ENCODE data around the gene TENT5C.

TENT5C gene

DNA sequence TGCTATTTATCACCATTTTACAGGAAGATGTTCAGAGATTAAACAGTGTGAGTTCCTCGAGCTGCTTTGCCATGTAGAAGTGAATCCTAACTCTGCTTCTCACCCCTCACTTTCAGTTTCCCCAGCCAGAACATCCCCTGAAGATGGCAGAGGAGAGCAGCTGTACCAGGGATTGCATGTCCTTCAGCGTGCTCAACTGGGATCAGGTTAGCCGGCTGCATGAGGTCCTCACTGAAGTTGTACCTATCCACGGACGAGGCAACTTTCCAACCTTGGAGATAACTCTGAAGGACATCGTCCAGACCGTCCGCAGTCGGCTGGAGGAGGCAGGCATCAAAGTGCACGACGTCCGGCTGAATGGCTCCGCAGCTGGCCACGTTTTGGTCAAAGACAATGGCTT lies 16.9 kb downstream of the TENT5C start:
- H3K4me3 ChIP-seq (replicated peaks; ENCODE audit: low read depth, low read length) = no peak overlapping the region
- H3K27me3 ChIP-seq (replicated peaks; ENCODE audit: control insufficient read depth, insufficient read depth, low read length) = no peaks in the 10 kb centered on the region
- DNase-seq (ENCODE audit: extremely low read depth, insufficient read length) = no peak
- TF ChIP-seq, protein P1, sequence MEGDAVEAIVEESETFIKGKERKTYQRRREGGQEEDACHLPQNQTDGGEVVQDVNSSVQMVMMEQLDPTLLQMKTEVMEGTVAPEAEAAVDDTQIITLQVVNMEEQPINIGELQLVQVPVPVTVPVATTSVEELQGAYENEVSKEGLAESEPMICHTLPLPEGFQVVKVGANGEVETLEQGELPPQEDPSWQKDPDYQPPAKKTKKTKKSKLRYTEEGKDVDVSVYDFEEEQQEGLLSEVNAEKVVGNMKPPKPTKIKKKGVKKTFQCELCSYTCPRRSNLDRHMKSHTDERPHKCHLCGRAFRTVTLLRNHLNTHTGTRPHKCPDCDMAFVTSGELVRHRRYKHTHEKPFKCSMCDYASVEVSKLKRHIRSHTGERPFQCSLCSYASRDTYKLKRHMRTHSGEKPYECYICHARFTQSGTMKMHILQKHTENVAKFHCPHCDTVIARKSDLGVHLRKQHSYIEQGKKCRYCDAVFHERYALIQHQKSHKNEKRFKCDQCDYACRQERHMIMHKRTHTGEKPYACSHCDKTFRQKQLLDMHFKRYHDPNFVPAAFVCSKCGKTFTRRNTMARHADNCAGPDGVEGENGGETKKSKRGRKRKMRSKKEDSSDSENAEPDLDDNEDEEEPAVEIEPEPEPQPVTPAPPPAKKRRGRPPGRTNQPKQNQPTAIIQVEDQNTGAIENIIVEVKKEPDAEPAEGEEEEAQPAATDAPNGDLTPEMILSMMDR (IDR thresholded peaks at IDR 0.05; ENCODE audit: insufficient read depth, low read length, poor library complexity, severe bottlenecking) = no peak
- no peaks in the 10 kb centered on the region for H3K36me3 ChIP-seq (ENCODE audit: control insufficient read depth, insufficient read depth, low read length)

GRCh38 chr1:117623141-117623540 lies 17.3 kb downstream of the TENT5C start:
- Histone ChIP-seq H3K4me3 (replicated peaks; ENCODE audit: low read depth, low read length) (no peak overlapping the region), H3K27me3 (replicated peaks; ENCODE audit: control insufficient read depth, insufficient read depth, low read length) (no peaks in the 10 kb centered on the region), H3K36me3 (ENCODE audit: control insufficient read depth, insufficient read depth, low read length) (no peaks in the 10 kb centered on the region)
- DNase-seq (ENCODE audit: extremely low read depth, insufficient read length) = no peak
- TF ChIP-seq, protein P1 (IDR thresholded peaks at IDR 0.05; ENCODE audit: insufficient read depth, low read length, poor library complexity, severe bottlenecking) = no peak

DNA sequence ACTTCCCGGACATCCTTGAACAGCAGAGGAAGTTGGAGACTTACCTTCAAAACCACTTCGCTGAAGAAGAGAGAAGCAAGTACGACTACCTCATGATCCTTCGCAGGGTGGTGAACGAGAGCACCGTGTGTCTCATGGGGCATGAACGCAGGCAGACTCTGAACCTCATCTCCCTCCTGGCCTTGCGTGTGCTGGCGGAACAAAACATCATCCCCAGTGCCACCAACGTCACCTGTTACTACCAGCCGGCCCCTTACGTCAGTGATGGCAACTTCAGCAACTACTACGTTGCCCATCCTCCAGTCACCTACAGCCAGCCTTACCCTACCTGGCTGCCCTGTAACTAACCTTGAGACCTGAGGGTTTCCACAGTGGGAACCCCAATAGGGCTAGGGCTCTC lies 17.9 kb downstream of the TENT5C start:
- Histone ChIP-seq H3K27me3 (replicated peaks; ENCODE audit: control insufficient read depth, insufficient read depth, low read length) (no peaks in the 10 kb centered on the region), H3K36me3 (ENCODE audit: control insufficient read depth, insufficient read depth, low read length) (no peaks in the 10 kb centered on the region), H3K4me3 (replicated peaks; ENCODE audit: low read depth, low read length) (no peak overlapping the region)
- DNase-seq (ENCODE audit: extremely low read depth, insufficient read length) = no peak
- TF ChIP-seq, protein P1 (IDR thresholded peaks at IDR 0.05; ENCODE audit: insufficient read depth, low read length, poor library complexity, severe bottlenecking) = no peak

- H3K4me3 ChIP-seq (replicated peaks; ENCODE audit: low read depth, low read length) = no peak overlapping the region
- TF ChIP-seq, protein P1 (IDR thresholded peaks at IDR 0.05; ENCODE audit: insufficient read depth, low read length, poor library complexity, severe bottlenecking) = no peak
- no peaks in the 10 kb centered on the region for H3K36me3 ChIP-seq (ENCODE audit: control insufficient read depth, insufficient read depth, low read length)
- DNase-seq (ENCODE audit: extremely low read depth, insufficient read length) = no peak
- H3K27me3 ChIP-seq (replicated peaks; ENCODE audit: control insufficient read depth, insufficient read depth, low read length) = no peaks in the 10 kb centered on the region; the same call in 1 of the 2 replicates
Observed at GRCh38 chr1:117627546-117628130, 21.8 kb downstream of the TENT5C start.

GRCh38 chr1:117628343-117628742 lies 22.5 kb downstream of the TENT5C start:
- DNase-seq (ENCODE audit: extremely low read depth, insufficient read length) = no peak
- Histone ChIP-seq H3K4me3 (replicated peaks; ENCODE audit: low read depth, low read length) (no peak overlapping the region), H3K27me3 (replicated peaks; ENCODE audit: control insufficient read depth, insufficient read depth, low read length) (no peaks in the 10 kb centered on the region; the same call in 1 of the 2 replicates), H3K36me3 (ENCODE audit: control insufficient read depth, insufficient read depth, low read length) (no peaks in the 10 kb centered on the region)
- TF ChIP-seq, protein P1 (IDR thresholded peaks at IDR 0.05; ENCODE audit: insufficient read depth, low read length, poor library complexity, severe bottlenecking) = no peak
